ENCODE data around the gene TMEM121B. TPM values are rescaled to one million over a fixed set of nuclear protein-coding genes. Genes with fewer than 3 reads are reported as not detected.

TMEM121B gene
- polyA plus RNA-seq, 2 donors, result 0.19 to 0.33 TPM

DNA sequence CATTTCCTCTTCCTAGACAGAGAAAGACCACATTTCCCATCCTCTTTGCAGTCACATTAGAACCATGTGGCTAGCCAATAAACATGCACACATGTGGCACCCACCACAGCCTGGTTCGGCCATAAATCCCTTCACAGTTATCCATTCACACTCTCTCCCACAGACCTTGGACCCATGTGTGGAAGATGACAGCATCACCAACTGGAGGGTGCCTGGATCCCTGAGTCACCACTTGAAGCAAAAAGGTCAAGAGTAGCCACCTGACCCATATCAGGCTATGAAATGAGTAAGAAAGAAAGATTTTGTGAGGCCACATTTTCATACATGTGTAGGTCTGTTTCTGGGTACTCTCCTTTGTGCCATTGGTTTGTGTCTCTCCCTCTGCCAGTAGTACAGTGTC is 9.0 kb upstream of the TMEM121B start:
- H3K27me3 ChIP-seq (ENCODE audit: control insufficient read depth in 1 of 2, insufficient read depth in 2 of 2, low read length in 2 of 2), result no peaks in the 10 kb centered on the region
- H3K9me3 ChIP-seq (ENCODE audit: control insufficient read depth in 2 of 2, insufficient read depth in 1 of 2, low read depth in 1 of 2, low read length in 1 of 2), result no peaks in the 10 kb centered on the region
- no peak overlapping the region for H3K4me3 ChIP-seq (ENCODE audit: low read depth in 1 of 2, low read length in 2 of 2)
- no peak overlapping the region for H3K27ac ChIP-seq (ENCODE audit: low read depth in 2 of 2, low read length in 1 of 2)
- peaks cover 0 to 1% of the 10 kb centered on the region in 2 donors for H3K36me3 ChIP-seq (ENCODE audit: control insufficient read depth in 2 of 2, insufficient read depth in 2 of 2, low read length in 1 of 2)
- 88 to 89% methylated on average over 1 of the region's 1 CpG for WGBS, 2 donors
- H3K4me1 ChIP-seq (ENCODE audit: control insufficient read depth in 2 of 2, insufficient read depth in 2 of 2, low read length in 1 of 2), result no peaks in the 10 kb centered on the region

DNA sequence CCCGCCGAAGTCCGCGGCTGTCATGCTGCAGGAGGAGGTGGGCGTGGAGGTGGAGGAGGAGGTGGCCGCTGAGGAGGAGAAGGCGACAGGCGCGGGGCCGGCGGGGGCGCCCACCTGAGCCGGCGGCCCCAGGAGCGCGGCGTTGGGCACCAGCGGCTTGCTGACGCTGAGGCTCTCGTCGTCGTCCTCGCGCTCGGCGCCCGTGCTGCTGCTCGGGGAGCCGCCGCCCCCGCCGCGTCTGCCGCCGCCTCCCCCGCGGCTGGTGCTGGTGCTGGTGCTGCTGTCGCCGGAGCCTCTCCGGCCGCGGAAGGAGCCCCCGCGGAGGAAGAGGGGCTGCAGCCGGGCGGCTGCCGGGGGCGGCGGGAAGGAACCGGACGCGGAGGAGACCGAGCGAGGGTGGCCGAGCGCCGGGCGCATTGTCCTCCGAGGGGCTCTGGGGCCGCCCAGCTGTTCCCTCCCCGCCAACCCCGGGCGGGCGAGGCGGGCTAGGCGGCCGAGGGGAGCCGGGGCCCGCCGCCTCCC is 388 bp downstream of the TMEM121B start:
- H3K4me1 ChIP-seq (ENCODE audit: control insufficient read depth in 2 of 2, insufficient read depth in 2 of 2, low read length in 1 of 2), result peaks cover 5 to 9% of the 10 kb centered on the region in 2 donors
- WGBS, 2 donors, result 0% methylated on average over 44 to 70 of the region's 70 CpGs
- H3K27ac ChIP-seq (ENCODE audit: low read depth in 2 of 2, low read length in 1 of 2), result no peak overlapping the region
- no peaks in the 10 kb centered on the region for H3K9me3 ChIP-seq (ENCODE audit: control insufficient read depth in 2 of 2, insufficient read depth in 1 of 2, low read depth in 1 of 2, low read length in 1 of 2)
- H3K27me3 ChIP-seq (ENCODE audit: control insufficient read depth in 1 of 2, insufficient read depth in 2 of 2, low read length in 2 of 2), result no peaks in the 10 kb centered on the region
- H3K36me3 ChIP-seq (ENCODE audit: control insufficient read depth in 2 of 2, insufficient read depth in 2 of 2, low read length in 1 of 2), result no peaks in the 10 kb centered on the region
- H3K4me3 ChIP-seq (ENCODE audit: low read depth in 1 of 2, low read length in 2 of 2), result peak overlapping the region; percentile 48 to 52

- Histone ChIP-seq H3K9me3 (ENCODE audit: control insufficient read depth in 2 of 2, insufficient read depth in 1 of 2, low read depth in 1 of 2, low read length in 1 of 2) (no peaks in the 10 kb centered on the region), H3K36me3 (ENCODE audit: control insufficient read depth in 2 of 2, insufficient read depth in 2 of 2, low read length in 1 of 2) (no peaks in the 10 kb centered on the region), H3K27me3 (ENCODE audit: control insufficient read depth in 1 of 2, insufficient read depth in 2 of 2, low read length in 2 of 2) (no peaks in the 10 kb centered on the region), H3K4me1 (ENCODE audit: control insufficient read depth in 2 of 2, insufficient read depth in 2 of 2, low read length in 1 of 2) (peaks cover 5 to 9% of the 10 kb centered on the region in 2 donors), H3K4me3 (ENCODE audit: low read depth in 1 of 2, low read length in 2 of 2) (peak overlapping the region in 1 of 2 donors; percentile 52), H3K27ac (ENCODE audit: low read depth in 2 of 2, low read length in 1 of 2) (no peak overlapping the region)
- 3 to 6% methylated on average over 33 to 45 of the region's 45 CpGs for WGBS, 2 donors
Observed at GRCh38 chr22:17120281-17120680, 879 bp downstream of the TMEM121B start.

- H3K4me3 ChIP-seq (ENCODE audit: low read depth in 1 of 2, low read length in 2 of 2), result no peak overlapping the region
Observed at GRCh38 chr22:17119481-17120202, 1.5 kb downstream of the TMEM121B start.

DNA sequence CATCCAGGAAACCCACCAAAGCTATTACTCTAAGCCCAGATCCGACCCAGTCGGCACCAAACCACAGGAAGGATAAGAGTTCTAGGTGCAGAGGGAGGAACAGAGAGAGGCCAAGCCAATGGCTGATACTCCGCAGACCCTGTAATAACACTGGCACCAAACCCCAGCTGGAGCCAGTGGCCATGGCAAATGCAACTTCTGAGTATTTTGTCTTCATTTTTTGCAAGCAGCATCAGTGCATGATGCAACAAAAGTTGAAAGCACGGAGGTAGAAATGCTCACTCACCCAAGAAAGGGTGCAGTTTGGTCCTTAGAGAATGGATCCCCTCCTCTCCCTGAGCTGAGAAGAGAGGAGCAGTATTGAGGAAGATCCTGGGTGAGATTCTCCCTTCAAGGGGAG is 2.8 kb downstream of the TMEM121B start:
- H3K4me3 ChIP-seq (ENCODE audit: low read depth in 1 of 2, low read length in 2 of 2), result no peak overlapping the region
- H3K27ac ChIP-seq (ENCODE audit: low read depth in 2 of 2, low read length in 1 of 2), result no peak overlapping the region
- 82% methylated on average over 4 of the region's 4 CpGs for WGBS, 2 donors
- H3K9me3 ChIP-seq (ENCODE audit: control insufficient read depth in 2 of 2, insufficient read depth in 1 of 2, low read depth in 1 of 2, low read length in 1 of 2), result no peaks in the 10 kb centered on the region
- H3K4me1 ChIP-seq (ENCODE audit: control insufficient read depth in 2 of 2, insufficient read depth in 2 of 2, low read length in 1 of 2), result peaks cover 5 to 9% of the 10 kb centered on the region in 2 donors
- H3K27me3 ChIP-seq (ENCODE audit: control insufficient read depth in 1 of 2, insufficient read depth in 2 of 2, low read length in 2 of 2), result no peaks in the 10 kb centered on the region
- H3K36me3 ChIP-seq (ENCODE audit: control insufficient read depth in 2 of 2, insufficient read depth in 2 of 2, low read length in 1 of 2), result no peaks in the 10 kb centered on the region

More at GRCh38 chr22:17119481-17120202, 1.5 kb downstream of the TMEM121B start:
- Histone ChIP-seq H3K27me3 (ENCODE audit: control insufficient read depth in 1 of 2, insufficient read depth in 2 of 2, low read length in 2 of 2) (no peaks in the 10 kb centered on the region), H3K9me3 (ENCODE audit: control insufficient read depth in 2 of 2, insufficient read depth in 1 of 2, low read depth in 1 of 2, low read length in 1 of 2) (no peaks in the 10 kb centered on the region), H3K36me3 (ENCODE audit: control insufficient read depth in 2 of 2, insufficient read depth in 2 of 2, low read length in 1 of 2) (no peaks in the 10 kb centered on the region), H3K4me1 (ENCODE audit: control insufficient read depth in 2 of 2, insufficient read depth in 2 of 2, low read length in 1 of 2) (peaks cover 5 to 9% of the 10 kb centered on the region in 2 donors), H3K27ac (ENCODE audit: low read depth in 2 of 2, low read length in 1 of 2) (no peak overlapping the region)
- WGBS, 2 donors, result 34 to 37% methylated on average over 47 to 63 of the region's 63 CpGs

- Histone ChIP-seq H3K36me3 (ENCODE audit: control insufficient read depth in 2 of 2, insufficient read depth in 2 of 2, low read length in 1 of 2) (no peaks in the 10 kb centered on the region), H3K4me3 (ENCODE audit: low read depth in 1 of 2, low read length in 2 of 2) (no peak overlapping the region), H3K9me3 (ENCODE audit: control insufficient read depth in 2 of 2, insufficient read depth in 1 of 2, low read depth in 1 of 2, low read length in 1 of 2) (no peaks in the 10 kb centered on the region), H3K27me3 (ENCODE audit: control insufficient read depth in 1 of 2, insufficient read depth in 2 of 2, low read length in 2 of 2) (no peaks in the 10 kb centered on the region), H3K27ac (ENCODE audit: low read depth in 2 of 2, low read length in 1 of 2) (no peak overlapping the region), H3K4me1 (ENCODE audit: control insufficient read depth in 2 of 2, insufficient read depth in 2 of 2, low read length in 1 of 2) (peaks cover 5 to 9% of the 10 kb centered on the region in 2 donors)
- 49 to 62% methylated on average over 4 of the region's 4 CpGs for WGBS, 2 donors
Observed at GRCh38 chr22:17117890-17118289, 3.3 kb downstream of the TMEM121B start.

GRCh38 chr22:17117400-17117799 is 3.8 kb downstream of the TMEM121B start:
- Histone ChIP-seq H3K27ac (ENCODE audit: low read depth in 2 of 2, low read length in 1 of 2) (no peak overlapping the region), H3K27me3 (ENCODE audit: control insufficient read depth in 1 of 2, insufficient read depth in 2 of 2, low read length in 2 of 2) (no peaks in the 10 kb centered on the region)

GRCh38 chr22:17116572-17117330 is 4.4 kb downstream of the TMEM121B start:
- no peaks in the 10 kb centered on the region for H3K36me3 ChIP-seq (ENCODE audit: control insufficient read depth in 2 of 2, insufficient read depth in 2 of 2, low read length in 1 of 2)
- peaks cover 4 to 9% of the 10 kb centered on the region in 2 donors for H3K4me1 ChIP-seq (ENCODE audit: control insufficient read depth in 2 of 2, insufficient read depth in 2 of 2, low read length in 1 of 2)
- no peak overlapping the region for H3K4me3 ChIP-seq (ENCODE audit: low read depth in 1 of 2, low read length in 2 of 2)
- 38 to 44% methylated on average over 6 of the region's 6 CpGs for WGBS, 2 donors
- no peak overlapping the region for H3K27ac ChIP-seq (ENCODE audit: low read depth in 2 of 2, low read length in 1 of 2)
- H3K27me3 ChIP-seq (ENCODE audit: control insufficient read depth in 1 of 2, insufficient read depth in 2 of 2, low read length in 2 of 2), result no peaks in the 10 kb centered on the region
- no peaks in the 10 kb centered on the region for H3K9me3 ChIP-seq (ENCODE audit: control insufficient read depth in 2 of 2, insufficient read depth in 1 of 2, low read depth in 1 of 2, low read length in 1 of 2)

More at GRCh38 chr22:17117400-17117799, 3.8 kb downstream of the TMEM121B start:
- WGBS, 2 donors, result 51 to 71% methylated on average over 3 of the region's 3 CpGs
- H3K4me3 ChIP-seq (ENCODE audit: low read depth in 1 of 2, low read length in 2 of 2), result no peak overlapping the region
- no peaks in the 10 kb centered on the region for H3K36me3 ChIP-seq (ENCODE audit: control insufficient read depth in 2 of 2, insufficient read depth in 2 of 2, low read length in 1 of 2)
- no peaks in the 10 kb centered on the region for H3K9me3 ChIP-seq (ENCODE audit: control insufficient read depth in 2 of 2, insufficient read depth in 1 of 2, low read depth in 1 of 2, low read length in 1 of 2)
- peaks cover 5 to 9% of the 10 kb centered on the region in 2 donors for H3K4me1 ChIP-seq (ENCODE audit: control insufficient read depth in 2 of 2, insufficient read depth in 2 of 2, low read length in 1 of 2)

- Histone ChIP-seq H3K27me3 (ENCODE audit: control insufficient read depth in 1 of 2, insufficient read depth in 2 of 2, low read length in 2 of 2) (no peaks in the 10 kb centered on the region), H3K36me3 (ENCODE audit: control insufficient read depth in 2 of 2, insufficient read depth in 2 of 2, low read length in 1 of 2) (peaks cover 0 to 3% of the 10 kb centered on the region in 2 donors), H3K27ac (ENCODE audit: low read depth in 2 of 2, low read length in 1 of 2) (no peak overlapping the region), H3K4me1 (ENCODE audit: control insufficient read depth in 2 of 2, insufficient read depth in 2 of 2, low read length in 1 of 2) (peaks cover 0 to 5% of the 10 kb centered on the region in 2 donors), H3K9me3 (ENCODE audit: control insufficient read depth in 2 of 2, insufficient read depth in 1 of 2, low read depth in 1 of 2, low read length in 1 of 2) (no peaks in the 10 kb centered on the region), H3K4me3 (ENCODE audit: low read depth in 1 of 2, low read length in 2 of 2) (no peak overlapping the region)
- WGBS, 2 donors, result 29 to 47% methylated on average over 5 of the region's 5 CpGs
Observed at GRCh38 chr22:17115945-17116565, 5.1 kb downstream of the TMEM121B start.
